Stimulated activated naive CD4-positive, alpha-beta T cell treated with Interleukin-2 at 50 U/mL for 16 hours (primary cell): ENCODE measurements around the gene PIP4K2A.

Source experiments
- DNase-seq: peaks from one replicate; lab custom pipeline; 2025; lab: John Stamatoyannopoulos, UW

The PIP4K2A gene

GRCh38 chr10:22638863-22639262, 75.5 kb downstream of the PIP4K2A start:
- no peak for DNase-seq

GRCh38 chr10:22637491-22637890, 76.9 kb downstream of the PIP4K2A start:
- DNase-seq = no peak

- no peak for DNase-seq
Observed at GRCh38 chr10:22635650-22636049, 78.7 kb downstream of the PIP4K2A start.

DNA sequence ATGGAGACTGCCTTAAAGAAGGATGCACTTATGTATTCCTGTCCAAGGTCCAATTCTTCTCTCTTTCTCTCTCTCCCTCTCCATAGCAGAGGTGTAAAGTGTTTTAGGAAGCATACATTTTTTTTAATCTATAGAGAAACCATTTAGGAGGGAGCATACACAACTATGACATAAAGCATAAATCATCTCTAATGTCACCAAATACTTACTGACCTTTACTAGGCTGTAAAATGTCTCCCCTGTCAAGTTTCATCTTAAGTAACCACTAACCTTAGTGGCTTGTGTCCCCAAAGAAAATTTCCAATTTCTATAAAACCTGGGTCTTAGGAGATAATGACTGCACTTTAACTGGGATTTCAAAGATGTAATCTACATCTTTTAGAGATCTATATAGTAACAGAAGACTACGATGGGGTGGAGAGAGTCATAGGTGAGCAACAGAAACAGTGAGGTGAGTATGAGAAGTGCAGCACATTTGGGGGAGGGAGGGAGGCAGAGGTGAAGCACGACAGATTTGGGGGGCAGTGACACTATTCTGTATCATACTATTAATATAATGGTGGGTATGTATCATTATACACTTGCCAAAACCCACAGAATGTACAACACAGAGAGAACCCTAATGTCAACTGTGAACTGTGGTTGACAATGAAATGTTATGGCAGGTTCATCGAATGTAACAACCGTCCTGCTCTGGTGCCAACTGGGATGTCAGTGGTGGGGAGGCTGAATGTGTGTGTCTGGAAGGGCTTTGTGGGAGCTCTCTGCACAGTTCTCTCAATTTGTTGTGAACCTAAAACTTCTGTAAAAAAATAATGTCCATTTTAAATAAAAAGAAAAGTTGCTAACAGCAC, 79.5 kb downstream of the PIP4K2A start:
- DNase-seq = no peak

DNA sequence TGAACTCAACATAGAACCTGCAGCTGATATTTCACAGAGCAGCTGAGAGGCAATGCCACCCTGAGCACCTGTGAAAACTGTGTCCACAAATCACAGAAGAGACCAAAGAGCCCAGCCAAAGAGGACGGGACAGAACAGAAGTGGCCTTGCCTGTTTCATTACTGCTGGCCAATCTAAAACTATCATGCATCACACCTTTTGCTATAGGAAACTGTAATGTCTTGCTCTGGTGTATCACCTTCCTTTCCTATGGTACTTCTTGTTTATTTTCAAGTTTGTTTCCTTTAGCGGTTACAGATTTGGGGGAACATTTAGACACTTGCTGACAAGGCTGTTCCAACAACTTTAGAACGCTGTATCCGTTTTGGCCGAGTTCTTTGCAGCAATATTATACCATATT, 80.3 kb downstream of the PIP4K2A start:
- no peak for DNase-seq

GRCh38 chr10:22633528-22633927, 80.8 kb downstream of the PIP4K2A start:
- DNase-seq = no peak

DNA sequence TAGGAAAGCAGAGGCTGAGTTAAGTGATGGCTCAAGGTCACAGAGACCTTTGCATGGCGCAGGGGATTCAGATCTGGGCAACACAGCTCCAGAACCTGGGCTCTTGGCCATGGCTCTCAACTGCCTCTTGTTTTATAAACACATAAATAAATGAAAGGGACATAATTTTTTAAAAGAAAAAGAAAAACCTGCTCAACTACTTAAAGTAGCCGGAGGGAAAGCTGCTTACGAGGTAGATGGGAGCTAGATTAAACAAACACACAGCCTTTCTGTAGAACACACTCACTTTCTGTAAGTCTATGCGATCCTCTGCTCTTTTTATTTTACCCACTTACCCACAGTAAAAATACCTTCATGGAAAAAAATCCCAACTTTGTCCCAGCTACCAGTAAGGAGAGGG, 81.3 kb downstream of the PIP4K2A start:
- no peak for DNase-seq

- no peak for DNase-seq
Observed at GRCh38 chr10:22631646-22632278, 82.6 kb downstream of the PIP4K2A start.

GRCh38 chr10:22631185-22631584, 83.2 kb downstream of the PIP4K2A start:
- no peak for DNase-seq

GRCh38 chr10:22630234-22631174, 83.9 kb downstream of the PIP4K2A start:
- DNase-seq = peak; percentile 51

DNA sequence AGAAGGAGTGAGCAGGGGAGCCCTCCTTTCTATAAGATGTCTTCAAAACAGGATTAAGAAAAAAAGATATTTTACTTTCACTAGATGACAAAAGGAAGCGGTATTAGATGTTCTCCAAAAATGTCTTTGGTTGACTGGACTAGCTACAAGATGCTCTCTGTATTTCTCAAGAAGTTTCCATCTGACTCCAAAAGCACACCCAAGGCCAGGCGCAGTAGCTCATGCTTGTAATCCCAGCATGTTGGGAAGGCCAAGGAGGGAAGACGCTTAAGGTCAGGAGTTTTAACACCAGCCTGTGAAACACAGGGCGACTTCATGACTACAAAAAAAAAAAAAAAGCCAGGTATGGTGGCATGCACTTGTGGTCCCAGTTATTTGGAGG, 84.5 kb downstream of the PIP4K2A start:
- DNase-seq = peak; percentile 20

GRCh38 chr10:22629126-22629525, 85.3 kb downstream of the PIP4K2A start:
- no peak for DNase-seq

- DNase-seq = no peak
Observed at GRCh38 chr10:22628309-22628708, 86.1 kb downstream of the PIP4K2A start.

DNA sequence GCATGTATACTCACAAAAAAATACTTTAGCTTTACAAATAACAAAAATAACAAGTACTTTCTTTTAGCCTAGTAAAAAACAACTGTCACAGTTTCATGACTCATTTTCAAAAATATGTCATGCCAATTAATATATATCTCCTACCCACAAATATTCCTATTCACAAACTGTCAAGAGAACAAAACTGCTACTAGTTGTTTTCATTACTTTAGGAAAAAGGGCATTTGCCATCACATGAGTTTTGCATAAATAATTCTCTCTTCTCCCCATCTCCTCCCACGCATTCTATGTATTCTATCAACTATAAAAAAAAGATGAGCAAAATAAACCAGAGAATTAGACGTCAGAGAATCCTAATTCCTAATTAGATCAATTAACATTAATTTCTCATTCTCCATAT, 87.6 kb downstream of the PIP4K2A start:
- no peak for DNase-seq

GRCh38 chr10:22625516-22626290, 88.7 kb downstream of the PIP4K2A start:
- no peak for DNase-seq

GRCh38 chr10:22624287-22624738, 90.1 kb downstream of the PIP4K2A start:
- no peak for DNase-seq

DNA sequence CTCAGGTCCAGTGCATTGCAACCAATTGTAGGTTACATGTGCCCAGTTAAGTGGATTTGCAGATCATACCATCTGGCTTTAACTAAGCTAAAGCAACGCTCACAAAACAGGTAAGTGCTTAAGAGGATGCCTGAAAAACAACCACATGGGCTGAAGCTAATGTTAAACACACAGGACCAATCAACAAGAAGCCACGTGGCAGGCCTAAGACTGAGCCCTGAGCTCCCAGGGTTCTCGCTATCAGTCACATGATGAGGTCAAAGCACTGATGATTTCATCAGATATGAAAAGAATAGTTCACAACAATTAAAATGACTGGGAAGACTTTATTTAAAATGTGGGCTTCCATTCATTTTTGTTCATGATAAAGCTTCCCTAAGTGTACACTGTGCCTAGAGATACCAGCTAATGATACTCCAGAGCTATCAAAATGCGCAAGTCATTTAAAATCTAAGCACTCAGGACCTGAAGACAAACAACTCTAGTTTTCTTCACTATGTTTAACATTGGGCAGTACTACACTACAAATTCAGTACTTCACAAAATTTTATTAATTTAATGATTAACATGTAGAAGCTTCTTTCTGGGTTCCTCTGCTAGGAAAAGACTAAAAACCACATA, 90.6 kb downstream of the PIP4K2A start:
- DNase-seq = peak; percentile 22

DNA sequence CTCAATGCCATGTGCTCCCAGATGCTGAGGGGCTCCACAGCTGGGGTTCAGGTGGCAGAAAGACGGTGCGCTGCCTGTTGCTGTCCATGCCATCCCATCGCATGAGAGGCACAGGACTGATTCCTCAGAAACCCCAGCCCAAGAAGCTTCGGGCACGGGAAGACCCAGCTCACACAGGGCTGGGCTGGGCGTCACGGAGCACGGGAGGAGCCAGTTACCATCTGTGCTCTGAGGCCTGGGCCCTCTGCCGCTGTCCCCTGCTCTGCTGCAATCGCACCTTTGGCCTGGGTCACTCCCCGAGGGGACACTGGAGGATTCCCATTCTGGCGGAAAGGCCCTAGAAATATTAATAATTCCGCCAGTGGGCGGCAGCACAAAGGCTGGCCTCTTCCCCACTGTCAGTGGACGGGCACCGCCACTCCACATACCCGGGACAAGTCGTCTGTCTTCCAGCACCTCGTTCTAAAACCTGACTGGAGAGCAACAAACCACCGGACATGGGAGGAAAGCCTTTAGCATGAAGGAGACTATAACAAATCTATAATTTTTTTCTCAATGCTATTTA, 92.1 kb downstream of the PIP4K2A start:
- DNase-seq = no peak

DNA sequence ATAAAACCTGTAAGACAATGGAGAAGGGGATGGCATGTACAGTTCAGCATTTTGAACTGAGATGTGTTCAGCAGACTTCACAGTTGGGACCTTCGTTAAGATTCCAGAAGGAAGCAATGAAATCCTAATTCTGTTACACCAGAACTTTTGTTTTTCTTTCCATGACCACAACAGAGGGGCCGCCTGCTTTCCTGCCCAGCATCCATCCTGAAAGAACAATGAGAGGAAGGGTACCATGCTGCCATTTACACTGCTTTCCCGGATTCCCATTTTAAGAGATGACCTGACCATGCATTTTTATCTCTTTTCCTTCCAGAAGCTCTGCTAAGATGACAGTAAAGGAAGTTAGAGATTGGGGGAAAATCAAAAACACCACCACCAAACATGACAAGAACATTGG, 92.7 kb downstream of the PIP4K2A start:
- DNase-seq = no peak

- DNase-seq = no peak
Observed at GRCh38 chr10:22620929-22621328, 93.4 kb downstream of the PIP4K2A start.
